Liver (tissue), 9 donors: ENCODE data around the gene UCN3. TPM values are rescaled to one million over a fixed set of nuclear protein-coding genes. Genes with fewer than 3 reads are reported as not detected.

ENCODE experiments used
- DNase-seq: peaks from one replicate; pipeline ENCODE4 v3.0.0-alpha.2; 2017; ENCODE audit warnings: low spot score
- H3K27ac ChIP-seq, 2 donors: one replicate each; pipeline ENCODE4 v1.7.0; 2013; ENCODE audit warnings: inconsistent platforms in 2 of 2, low read length in 2 of 2, control low read depth in 1 of 2, low read depth in 1 of 2, mild to moderate bottlenecking in 1 of 2
- H3K27me3 ChIP-seq, 4 donors: one replicate each; pipeline versions ENCODE4 v1.6.1 to v1.7.0; 2013; ENCODE audit warnings: low read length in 3 of 4, inconsistent platforms in 1 of 4, mild to moderate bottlenecking in 1 of 4, moderate library complexity in 1 of 4; ENCODE audit not compliant: control insufficient read depth in 4 of 4, insufficient read depth in 4 of 4
- H3K36me3 ChIP-seq, 4 donors: one replicate each; pipeline versions ENCODE4 v1.6.1 to v1.7.0; 2013; ENCODE audit warnings: low read length in 3 of 4, mild to moderate bottlenecking in 3 of 4, low read depth in 1 of 4, moderate library complexity in 1 of 4; ENCODE audit not compliant: control insufficient read depth in 4 of 4, insufficient read depth in 3 of 4
- H3K4me1 ChIP-seq, 4 donors: one replicate each; pipeline versions ENCODE4 v1.6.1 to v1.7.0; 2013; ENCODE audit warnings: low read length in 3 of 4, mild to moderate bottlenecking in 3 of 4, moderate library complexity in 1 of 4; ENCODE audit not compliant: control insufficient read depth in 4 of 4, insufficient read depth in 4 of 4
- H3K4me3 ChIP-seq, 3 donors: one replicate each; pipeline versions ENCODE4 v1.6.1 to v1.7.0; 2013; ENCODE audit warnings: low read length in 3 of 3, control low read depth in 1 of 3, low read depth in 1 of 3, mild to moderate bottlenecking in 1 of 3
- H3K9ac ChIP-seq, 2 donors: one replicate each; pipeline ENCODE4 v1.7.0; 2013; ENCODE audit warnings: low read length in 2 of 2, mild to moderate bottlenecking in 2 of 2, moderate library complexity in 2 of 2, control low read depth in 1 of 2, low read depth in 1 of 2
- H3K9me3 ChIP-seq, 4 donors: one replicate each; pipeline versions ENCODE4 v1.6.1 to v1.7.0; 2013; ENCODE audit warnings: low read length in 3 of 4; ENCODE audit not compliant: control insufficient read depth in 4 of 4
- EGR1 ChIP-seq, 2 donors: IDR thresholded peaks; 2 replicates each; pipeline ENCODE4 v1.6.1; 2016 to 2018; ENCODE audit warnings: antibody characterized with exemption in 2 of 2, low read depth in 2 of 2
- FOXA1 ChIP-seq: IDR thresholded peaks from 2 replicates; pipeline ENCODE4 v1.6.1; 2016; ENCODE audit warnings: antibody characterized with exemption
- GABPA ChIP-seq, 2 donors: IDR thresholded peaks in 1 of 2; conservative IDR thresholded peaks in 1 of 2; 2 replicates each; pipeline ENCODE4 v1.6.1; 2016; ENCODE audit warnings: antibody characterized with exemption in 2 of 2, mild to moderate bottlenecking in 1 of 2, moderate library complexity in 1 of 2
- HNF4A ChIP-seq, 2 donors: conservative IDR thresholded peaks; 2 replicates each; pipeline ENCODE4 v1.6.1; 2016; ENCODE audit warnings: antibody characterized with exemption in 2 of 2, mild to moderate bottlenecking in 2 of 2
- HNF4G ChIP-seq: IDR thresholded peaks from 2 replicates; pipeline ENCODE4 v1.6.1; 2016; ENCODE audit warnings: antibody characterized with exemption
- NR2F2 ChIP-seq: IDR thresholded peaks from 2 replicates; pipeline ENCODE4 v1.6.1; 2016; ENCODE audit warnings: antibody characterized with exemption
- RXRA ChIP-seq, 2 donors: IDR thresholded peaks; 2 replicates each; pipeline ENCODE4 v1.6.1; 2017 to 2018; ENCODE audit warnings: antibody characterized with exemption in 2 of 2, mild to moderate bottlenecking in 1 of 2
- TAF1 ChIP-seq: conservative IDR thresholded peaks from 2 replicates; pipeline ENCODE4 v1.6.1; 2016; ENCODE audit warnings: antibody characterized with exemption, mild to moderate bottlenecking
- WGBS: extraction: QIAGEN DNeasy Blood & Tissue Kit; methylation state at CpG from one replicate; pipeline ENCODE4 v1.1.7; 2013; 5-methylcytosine and 5-hydroxymethylcytosine counted together
- polyA plus RNA-seq, 2 donors: library from polyadenylated mRNA; stranded (reverse) in 1 of 2; unstranded in 1 of 2; fragments of 200-250 nt in 1 of 2; fragments of >200 nt in 1 of 2; fragmentation: Nextera tagmentation in 1 of 2; extraction: Ambion mirVana in 1 of 2; gene quantifications; one replicate each; pipeline versions ENCODE4 v1.2.1 to v1.2.3, GENCODE V29; 2013 to 2015
- total RNA-seq, 2 donors: library from RNA; depleted of rRNA; stranded (reverse); fragments of >200 nt; gene quantifications; one replicate each; pipeline ENCODE4 v1.2.3, GENCODE V29; 2014
- TF ChIP-seq, protein P1 (sequence below): IDR thresholded peaks from 2 replicates; pipeline ENCODE4 v1.6.1; 2016; ENCODE audit warnings: antibody characterized with exemption
- TF ChIP-seq, protein P2 (sequence below): IDR thresholded peaks from 2 replicates; pipeline ENCODE4 v1.6.1; 2016; ENCODE audit warnings: antibody characterized with exemption, mild to moderate bottlenecking
- TF ChIP-seq, protein P3 (sequence below): fragments of 150-350 bp; IDR thresholded peaks from 2 replicates; pipeline ENCODE4 v1.5.1; 2017; ENCODE audit warnings: improper control_type of control experiment, low read depth, low read length; ENCODE audit not compliant: missing input control
- TF ChIP-seq, protein P4 (sequence below): IDR thresholded peaks from 2 replicates; pipeline ENCODE4 v1.6.1; 2016; ENCODE audit warnings: antibody characterized with exemption
- donor health status: healthy.
- donor health status: healthy.
- donor health status: healthy.
- donor health status: healthy.
- donor health status: healthy.

UCN3 gene
- total and polyA plus RNA-seq, 4 donors: 0.23 TPM; not detected in 3

DNA sequence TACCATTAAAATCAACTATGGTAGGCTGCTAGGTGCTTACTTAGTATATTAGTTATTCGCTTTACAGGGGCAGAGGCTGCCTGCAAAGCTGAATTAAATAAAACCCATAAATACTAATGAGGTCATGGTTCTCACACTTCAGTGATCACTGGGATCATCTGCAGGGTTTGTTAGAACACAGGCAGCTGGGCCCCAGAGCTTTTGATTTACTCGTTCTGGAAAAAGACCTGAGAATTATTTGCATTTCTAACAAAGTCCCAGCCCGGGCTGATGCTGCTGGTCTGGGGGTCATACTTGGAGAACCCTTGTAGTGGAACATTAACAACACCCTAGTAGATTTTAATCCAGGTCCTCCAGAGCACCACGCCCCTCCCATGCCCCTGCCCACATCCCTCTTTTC, 8.5 kb downstream of the UCN3 start:
- no peak overlapping the region for H3K4me3 ChIP-seq
- no peak overlapping the region for H3K9ac ChIP-seq
- no peaks in the 10 kb centered on the region for H3K36me3 ChIP-seq
- H3K27me3 ChIP-seq: no peaks in the 10 kb centered on the region
- WGBS: 67% methylated on average over 4 of the region's 4 CpGs
- H3K9me3 ChIP-seq: no peaks in the 10 kb centered on the region
- H3K27ac ChIP-seq: no peak overlapping the region
- TF ChIP-seq HNF4G (no peak), EGR1 (IDR thresholded peaks at IDR 0.05; ENCODE audit: low read depth in 2 of 2) (no peak), GABPA (IDR thresholded peaks at IDR 0.05 in 1 of 2, conservative IDR thresholded peaks at IDR 0.05 in 1 of 2) (no peak)
- DNase-seq: no peak
- H3K4me1 ChIP-seq: no peaks in the 10 kb centered on the region

DNA sequence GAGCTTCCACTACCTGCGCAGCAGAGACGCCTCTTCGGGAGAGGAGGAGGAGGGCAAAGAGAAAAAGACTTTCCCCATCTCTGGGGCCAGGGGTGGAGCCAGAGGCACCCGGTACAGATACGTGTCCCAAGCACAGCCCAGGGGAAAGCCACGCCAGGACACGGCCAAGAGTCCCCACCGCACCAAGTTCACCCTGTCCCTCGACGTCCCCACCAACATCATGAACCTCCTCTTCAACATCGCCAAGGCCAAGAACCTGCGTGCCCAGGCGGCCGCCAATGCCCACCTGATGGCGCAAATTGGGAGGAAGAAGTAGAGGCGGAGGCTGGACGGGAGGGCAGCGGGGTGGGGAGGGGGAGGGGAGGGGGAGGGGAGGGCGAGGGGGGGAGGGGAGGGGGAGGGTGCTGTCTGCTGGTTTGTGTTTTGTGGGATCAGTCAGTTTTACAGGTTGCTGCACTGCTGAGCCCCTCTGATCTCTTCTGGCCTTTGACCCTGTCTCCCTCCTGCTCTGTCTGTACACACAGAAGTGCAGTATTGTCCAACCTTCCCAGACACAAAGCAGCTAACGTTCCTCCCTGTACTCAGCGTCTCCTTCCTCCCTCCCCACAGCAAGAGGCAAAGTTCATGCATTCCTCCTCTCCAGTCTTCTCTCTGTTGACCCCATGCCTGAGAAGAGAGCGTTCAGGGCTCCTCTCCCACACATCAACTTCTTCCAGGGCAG, 9.3 kb downstream of the UCN3 start:
- H3K9me3 ChIP-seq: no peaks in the 10 kb centered on the region
- H3K27ac ChIP-seq: no peak overlapping the region
- no peak overlapping the region for H3K4me3 ChIP-seq
- no peaks in the 10 kb centered on the region for H3K4me1 ChIP-seq
- 88% methylated on average over 20 of the region's 22 CpGs for WGBS
- TF ChIP-seq HNF4A (conservative IDR thresholded peaks at IDR 0.05): no peak
- TF ChIP-seq, protein P1, sequence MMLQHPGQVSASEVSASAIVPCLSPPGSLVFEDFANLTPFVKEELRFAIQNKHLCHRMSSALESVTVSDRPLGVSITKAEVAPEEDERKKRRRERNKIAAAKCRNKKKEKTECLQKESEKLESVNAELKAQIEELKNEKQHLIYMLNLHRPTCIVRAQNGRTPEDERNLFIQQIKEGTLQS: no peak
- TF ChIP-seq, protein P2, sequence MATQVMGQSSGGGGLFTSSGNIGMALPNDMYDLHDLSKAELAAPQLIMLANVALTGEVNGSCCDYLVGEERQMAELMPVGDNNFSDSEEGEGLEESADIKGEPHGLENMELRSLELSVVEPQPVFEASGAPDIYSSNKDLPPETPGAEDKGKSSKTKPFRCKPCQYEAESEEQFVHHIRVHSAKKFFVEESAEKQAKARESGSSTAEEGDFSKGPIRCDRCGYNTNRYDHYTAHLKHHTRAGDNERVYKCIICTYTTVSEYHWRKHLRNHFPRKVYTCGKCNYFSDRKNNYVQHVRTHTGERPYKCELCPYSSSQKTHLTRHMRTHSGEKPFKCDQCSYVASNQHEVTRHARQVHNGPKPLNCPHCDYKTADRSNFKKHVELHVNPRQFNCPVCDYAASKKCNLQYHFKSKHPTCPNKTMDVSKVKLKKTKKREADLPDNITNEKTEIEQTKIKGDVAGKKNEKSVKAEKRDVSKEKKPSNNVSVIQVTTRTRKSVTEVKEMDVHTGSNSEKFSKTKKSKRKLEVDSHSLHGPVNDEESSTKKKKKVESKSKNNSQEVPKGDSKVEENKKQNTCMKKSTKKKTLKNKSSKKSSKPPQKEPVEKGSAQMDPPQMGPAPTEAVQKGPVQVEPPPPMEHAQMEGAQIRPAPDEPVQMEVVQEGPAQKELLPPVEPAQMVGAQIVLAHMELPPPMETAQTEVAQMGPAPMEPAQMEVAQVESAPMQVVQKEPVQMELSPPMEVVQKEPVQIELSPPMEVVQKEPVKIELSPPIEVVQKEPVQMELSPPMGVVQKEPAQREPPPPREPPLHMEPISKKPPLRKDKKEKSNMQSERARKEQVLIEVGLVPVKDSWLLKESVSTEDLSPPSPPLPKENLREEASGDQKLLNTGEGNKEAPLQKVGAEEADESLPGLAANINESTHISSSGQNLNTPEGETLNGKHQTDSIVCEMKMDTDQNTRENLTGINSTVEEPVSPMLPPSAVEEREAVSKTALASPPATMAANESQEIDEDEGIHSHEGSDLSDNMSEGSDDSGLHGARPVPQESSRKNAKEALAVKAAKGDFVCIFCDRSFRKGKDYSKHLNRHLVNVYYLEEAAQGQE: no peak
- TF ChIP-seq EGR1 (IDR thresholded peaks at IDR 0.05; ENCODE audit: low read depth in 2 of 2): no peak
- no peak for TF ChIP-seq GABPA (IDR thresholded peaks at IDR 0.05 in 1 of 2, conservative IDR thresholded peaks at IDR 0.05 in 1 of 2)
- TF ChIP-seq, protein P3, sequence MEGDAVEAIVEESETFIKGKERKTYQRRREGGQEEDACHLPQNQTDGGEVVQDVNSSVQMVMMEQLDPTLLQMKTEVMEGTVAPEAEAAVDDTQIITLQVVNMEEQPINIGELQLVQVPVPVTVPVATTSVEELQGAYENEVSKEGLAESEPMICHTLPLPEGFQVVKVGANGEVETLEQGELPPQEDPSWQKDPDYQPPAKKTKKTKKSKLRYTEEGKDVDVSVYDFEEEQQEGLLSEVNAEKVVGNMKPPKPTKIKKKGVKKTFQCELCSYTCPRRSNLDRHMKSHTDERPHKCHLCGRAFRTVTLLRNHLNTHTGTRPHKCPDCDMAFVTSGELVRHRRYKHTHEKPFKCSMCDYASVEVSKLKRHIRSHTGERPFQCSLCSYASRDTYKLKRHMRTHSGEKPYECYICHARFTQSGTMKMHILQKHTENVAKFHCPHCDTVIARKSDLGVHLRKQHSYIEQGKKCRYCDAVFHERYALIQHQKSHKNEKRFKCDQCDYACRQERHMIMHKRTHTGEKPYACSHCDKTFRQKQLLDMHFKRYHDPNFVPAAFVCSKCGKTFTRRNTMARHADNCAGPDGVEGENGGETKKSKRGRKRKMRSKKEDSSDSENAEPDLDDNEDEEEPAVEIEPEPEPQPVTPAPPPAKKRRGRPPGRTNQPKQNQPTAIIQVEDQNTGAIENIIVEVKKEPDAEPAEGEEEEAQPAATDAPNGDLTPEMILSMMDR: no peak
- TF ChIP-seq NR2F2: no peak
- no peak for TF ChIP-seq TAF1
- TF ChIP-seq RXRA (IDR thresholded peaks at IDR 0.05): no peak
- TF ChIP-seq, protein P4, sequence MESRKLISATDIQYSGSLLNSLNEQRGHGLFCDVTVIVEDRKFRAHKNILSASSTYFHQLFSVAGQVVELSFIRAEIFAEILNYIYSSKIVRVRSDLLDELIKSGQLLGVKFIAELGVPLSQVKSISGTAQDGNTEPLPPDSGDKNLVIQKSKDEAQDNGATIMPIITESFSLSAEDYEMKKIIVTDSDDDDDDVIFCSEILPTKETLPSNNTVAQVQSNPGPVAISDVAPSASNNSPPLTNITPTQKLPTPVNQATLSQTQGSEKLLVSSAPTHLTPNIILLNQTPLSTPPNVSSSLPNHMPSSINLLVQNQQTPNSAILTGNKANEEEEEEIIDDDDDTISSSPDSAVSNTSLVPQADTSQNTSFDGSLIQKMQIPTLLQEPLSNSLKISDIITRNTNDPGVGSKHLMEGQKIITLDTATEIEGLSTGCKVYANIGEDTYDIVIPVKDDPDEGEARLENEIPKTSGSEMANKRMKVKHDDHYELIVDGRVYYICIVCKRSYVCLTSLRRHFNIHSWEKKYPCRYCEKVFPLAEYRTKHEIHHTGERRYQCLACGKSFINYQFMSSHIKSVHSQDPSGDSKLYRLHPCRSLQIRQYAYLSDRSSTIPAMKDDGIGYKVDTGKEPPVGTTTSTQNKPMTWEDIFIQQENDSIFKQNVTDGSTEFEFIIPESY: no peak
- TF ChIP-seq HNF4G: no peak
- TF ChIP-seq FOXA1: no peak
- H3K27me3 ChIP-seq: no peaks in the 10 kb centered on the region
- no peak for DNase-seq
- H3K36me3 ChIP-seq: no peaks in the 10 kb centered on the region
- H3K9ac ChIP-seq: no peak overlapping the region
